SK-N-MC (cell line): ENCODE results near the gene SAG.
"Not testable (repeated sequence)": the region's sequence is repeated elsewhere in the genome, so short reads cannot be mapped to it uniquely, and the experiment has no call there.

Source experiments
- DNase-seq: peaks from one replicate; pipeline ENCODE4 v3.0.0-alpha.2; 2011; ENCODE audit warnings: low read depth, low spot score
- H3K27ac ChIP-seq: fragments of 200-600 bp; sonication (generic); 2 replicates; pipeline ENCODE4 v1.5.1; 2016; ENCODE audit warnings: mixed run types
- H3K36me3 ChIP-seq: fragments of 200-600 bp; sonication (generic); 2 replicates; pipeline ENCODE4 v1.6.1; 2017; ENCODE audit warnings: antibody characterized with exemption, low read length, mixed read lengths; ENCODE audit not compliant: insufficient read depth
- H3K4me3 ChIP-seq: fragments of 200-600 bp; sonication (generic); 2 replicates; pipeline ENCODE4 v1.5.1; 2016
- H3K9ac ChIP-seq: fragments of 200-600 bp; sonication (generic); 2 replicates; pipeline ENCODE4 v1.8.0; 2017; ENCODE audit warnings: mixed run types, mixed read lengths; ENCODE audit not compliant: insufficient read length
- H3K9me3 ChIP-seq: fragments of 200-600 bp; sonication (generic); 2 replicates; pipeline ENCODE4 v1.6.1; 2017; ENCODE audit warnings: low read depth, mild to moderate bottlenecking, antibody characterized with exemption, low read length, moderate library complexity, mixed read lengths
- EZH2 ChIP-seq: fragments of 200-600 bp; sonication (generic); IDR thresholded peaks from one replicate; pipeline ENCODE4 v1.6.1; 2017; ENCODE audit warnings: antibody characterized with exemption
- FOXP2 ChIP-seq: optimal IDR thresholded peaks from 2 replicates; pipeline ENCODE3; 2011; ENCODE audit warnings: mild to moderate bottlenecking, moderate library complexity; ENCODE audit not compliant: insufficient read depth; ENCODE audit errors: extremely low read length, control extremely low read depth
- POLR2AphosphoS5 ChIP-seq: IDR thresholded peaks from 2 replicates; pipeline ENCODE4 v1.6.1; 2012; ENCODE audit warnings: mild to moderate bottlenecking, low read depth, low read length, borderline replicate concordance

The SAG gene

GRCh38 chr2:233331536-233331935 is 23.9 kb downstream of the SAG start:
- H3K9ac ChIP-seq: peak overlapping the region; percentile 14
- no peaks in the 10 kb centered on the region for H3K9me3 ChIP-seq
- H3K27ac ChIP-seq: peak overlapping the region; percentile 95
- no peak for TF ChIP-seq POLR2AphosphoS5
- no peak for TF ChIP-seq FOXP2
- no peak for TF ChIP-seq EZH2
- DNase-seq: no peak
- H3K36me3 ChIP-seq: no peaks in the 10 kb centered on the region
- H3K4me3 ChIP-seq: no peak overlapping the region

- Histone ChIP-seq H3K27ac (peak overlapping the region; percentile 95), H3K4me3 (no peak overlapping the region), H3K9me3 (no peaks in the 10 kb centered on the region), H3K36me3 (no peaks in the 10 kb centered on the region), H3K9ac (peak overlapping the region; percentile 14)
- no peak for DNase-seq
- TF ChIP-seq EZH2 (no peak), FOXP2 (no peak), POLR2AphosphoS5 (no peak)
Observed at GRCh38 chr2:233332125-233332524, 24.5 kb downstream of the SAG start.

GRCh38 chr2:233334915-233335314 is 27.3 kb downstream of the SAG start:
- Histone ChIP-seq H3K36me3 (no peaks in the 10 kb centered on the region), H3K4me3 (no peak overlapping the region), H3K9me3 (no peaks in the 10 kb centered on the region), H3K27ac (no peak overlapping the region), H3K9ac (no peak overlapping the region)
- no peak for TF ChIP-seq FOXP2
- no peak for TF ChIP-seq POLR2AphosphoS5
- no peak for TF ChIP-seq EZH2
- DNase-seq: no peak

- not testable (repeated sequence) for H3K9ac ChIP-seq, DNase-seq, H3K9me3 ChIP-seq, H3K36me3 ChIP-seq, H3K4me3 ChIP-seq, H3K27ac ChIP-seq
Observed at GRCh38 chr2:233336091-233336490, 28.5 kb downstream of the SAG start.

GRCh38 chr2:233336541-233336940 is 28.9 kb downstream of the SAG start:
- H3K9ac ChIP-seq: no peak overlapping the region
- H3K36me3 ChIP-seq: no peaks in the 10 kb centered on the region
- TF ChIP-seq EZH2 (no peak), FOXP2 (no peak), POLR2AphosphoS5 (no peak)
- no peak overlapping the region for H3K4me3 ChIP-seq
- no peak for DNase-seq
- H3K27ac ChIP-seq: no peak overlapping the region
- no peaks in the 10 kb centered on the region for H3K9me3 ChIP-seq

- TF ChIP-seq POLR2AphosphoS5: no peak
- no peak for TF ChIP-seq FOXP2
- TF ChIP-seq EZH2: no peak
- Histone ChIP-seq H3K9ac (no peak overlapping the region), H3K27ac (no peak overlapping the region), H3K4me3 (no peak overlapping the region), H3K36me3 (no peaks in the 10 kb centered on the region), H3K9me3 (no peaks in the 10 kb centered on the region)
- DNase-seq: no peak
Observed at GRCh38 chr2:233338046-233338445, 30.4 kb downstream of the SAG start.

GRCh38 chr2:233338812-233339368 is 31.3 kb downstream of the SAG start:
- H3K36me3 ChIP-seq: no peaks in the 10 kb centered on the region
- H3K27ac ChIP-seq: 0 out of 2 replicates have a peak overlapping the region, but pooled peaks have one; percentile 6
- no peaks in the 10 kb centered on the region for H3K9me3 ChIP-seq
- no peak for DNase-seq
- H3K4me3 ChIP-seq: no peak overlapping the region
- TF ChIP-seq EZH2: no peak
- no peak for TF ChIP-seq FOXP2
- TF ChIP-seq POLR2AphosphoS5: no peak
- no peak overlapping the region for H3K9ac ChIP-seq

- H3K9ac ChIP-seq: no peak overlapping the region
- no peak for DNase-seq
- H3K4me3 ChIP-seq: no peak overlapping the region
- H3K27ac ChIP-seq: no peak overlapping the region
- H3K9me3 ChIP-seq: no peaks in the 10 kb centered on the region
- H3K36me3 ChIP-seq: no peaks in the 10 kb centered on the region
- no peak for TF ChIP-seq FOXP2
- TF ChIP-seq EZH2: no peak
- TF ChIP-seq POLR2AphosphoS5: no peak
Observed at GRCh38 chr2:233339427-233339826, 31.8 kb downstream of the SAG start.

GRCh38 chr2:233341296-233341695 is 33.7 kb downstream of the SAG start:
- no peaks in the 10 kb centered on the region for H3K36me3 ChIP-seq

GRCh38 chr2:233342301-233342700 is 34.7 kb downstream of the SAG start:
- Histone ChIP-seq H3K4me3 (no peak overlapping the region), H3K36me3 (no peaks in the 10 kb centered on the region), H3K9me3 (no peaks in the 10 kb centered on the region), H3K27ac (no peak overlapping the region), H3K9ac (no peak overlapping the region)
- TF ChIP-seq FOXP2: no peak
- TF ChIP-seq EZH2: no peak
- TF ChIP-seq POLR2AphosphoS5: no peak
- DNase-seq: no peak

More at GRCh38 chr2:233341296-233341695, 33.7 kb downstream of the SAG start:
- no peak overlapping the region for H3K9ac ChIP-seq
- no peaks in the 10 kb centered on the region for H3K9me3 ChIP-seq
- no peak overlapping the region for H3K27ac ChIP-seq
- DNase-seq: no peak
- no peak overlapping the region for H3K4me3 ChIP-seq
- TF ChIP-seq POLR2AphosphoS5 (no peak), EZH2 (no peak), FOXP2 (no peak)
